Right forelimb (tissue), 1 donor: ENCODE measurements around the gene GFI1.
"Not testable (repeated sequence)": the region's sequence is repeated elsewhere in the genome, so short reads cannot be mapped to it uniquely, and the experiment has no call there.

ENCODE experiments used
- DNase-seq: peaks from one replicate; pipeline ENCODE4 v3.0.0-alpha.2; 2018

The GFI1 gene

GRCh38 chr1:92486251-92487077 lies at the start of gene GFI1:
GFI1 (minus strand) TSS chr1:92486925; CDS start chr1:92483487, 3,438 bp downstream.
- DNase-seq: peak; percentile 61

- not testable (repeated sequence) for DNase-seq
These were observed 45.6 kb upstream of the GFI1 start for GRCh38 chr1:92532371-92532770.

GRCh38 chr1:92531939-92532338 lies 45.2 kb upstream of the GFI1 start:
- DNase-seq: not testable (repeated sequence)

- DNase-seq: no peak
These were observed 40.9 kb upstream of the GFI1 start for GRCh38 chr1:92527670-92528069.

- not testable (repeated sequence) for DNase-seq
These were observed 38.3 kb upstream of the GFI1 start for GRCh38 chr1:92524944-92525590.

- DNase-seq: no peak
These were observed 32.3 kb upstream of the GFI1 start for GRCh38 chr1:92519043-92519442.

- DNase-seq: no peak
These were observed 29.8 kb upstream of the GFI1 start for GRCh38 chr1:92516574-92516973.

GRCh38 chr1:92515796-92516201 lies 29.1 kb upstream of the GFI1 start:
- no peak for DNase-seq

GRCh38 chr1:92511541-92511940 lies 24.8 kb upstream of the GFI1 start:
- no peak for DNase-seq

GRCh38 chr1:92509619-92510018 lies 22.9 kb upstream of the GFI1 start:
- DNase-seq: no peak

GRCh38 chr1:92505015-92505692 lies 18.4 kb upstream of the GFI1 start:
- DNase-seq: no peak

GRCh38 chr1:92504291-92505014 lies 17.7 kb upstream of the GFI1 start:
- no peak for DNase-seq

- no peak for DNase-seq
These were observed 17.2 kb upstream of the GFI1 start for GRCh38 chr1:92503926-92504285.

- no peak for DNase-seq
These were observed 16.6 kb upstream of the GFI1 start for GRCh38 chr1:92503043-92503925.

- DNase-seq: no peak
These were observed 15.5 kb upstream of the GFI1 start for GRCh38 chr1:92502247-92502646.

- DNase-seq: no peak
These were observed 13.8 kb upstream of the GFI1 start for GRCh38 chr1:92500552-92500951.

- DNase-seq: no peak
These were observed 8.8 kb upstream of the GFI1 start for GRCh38 chr1:92495392-92496063.

- no peak for DNase-seq
These were observed 7.9 kb upstream of the GFI1 start for GRCh38 chr1:92494485-92495141.

- no peak for DNase-seq
These were observed 6.4 kb upstream of the GFI1 start for GRCh38 chr1:92493139-92493538.

GRCh38 chr1:92488832-92489231 lies 2.1 kb upstream of the GFI1 start:
- no peak for DNase-seq

GRCh38 chr1:92488416-92488815 lies 1.7 kb upstream of the GFI1 start:
- no peak for DNase-seq
